ENCODE results near the gene FOXL2NB. TPM values are rescaled to one million over a fixed set of nuclear protein-coding genes. Genes with fewer than 3 reads are reported as not detected.

Gene FOXL2NB
- total and polyA plus RNA-seq, 8 donors = 0.03 TPM; not detected in 7

GRCh38 chr3:138987181-138987580, 40.2 kb downstream of the FOXL2NB start:
- Histone ChIP-seq H3K36me3 (no peaks in the 10 kb centered on the region), H3K27ac (no peak overlapping the region), H3K4me1 (no peaks in the 10 kb centered on the region), H3K9me3 (no peaks in the 10 kb centered on the region), H3K27me3 (no peaks in the 10 kb centered on the region), H3K4me3 (no peak overlapping the region)
- no peak for DNase-seq
- WGBS, 5 donors = 74 to 95% (median 83%) methylated on average over 2 of the region's 2 CpGs
- intact Hi-C loops (cut with DNase I; ENCODE audit: low total_unique reads) = no loop called here
- TF ChIP-seq POLR2AphosphoS5 (IDR thresholded peaks at IDR 0.05) = no peak
- no peak for TF ChIP-seq CTCF (IDR thresholded peaks at IDR 0.05)
- TF ChIP-seq POLR2A (IDR thresholded peaks at IDR 0.05) = no peak
- no peak for TF ChIP-seq EP300 (IDR thresholded peaks at IDR 0.05)

- peaks cover 0 to 11% (median 2%) of the 10 kb centered on the region in 4 donors for H3K9me3 ChIP-seq
- no peaks in the 10 kb centered on the region for H3K4me1 ChIP-seq
- intact Hi-C loops (cut with DNase I; ENCODE audit: low total_unique reads) = no loop called here
- no peaks in the 10 kb centered on the region for H3K27me3 ChIP-seq
- no peak for DNase-seq
- no peak for TF ChIP-seq POLR2A (IDR thresholded peaks at IDR 0.05)
- no peak for TF ChIP-seq POLR2AphosphoS5 (IDR thresholded peaks at IDR 0.05)
- no peak for TF ChIP-seq EP300 (IDR thresholded peaks at IDR 0.05)
- no peak overlapping the region for H3K27ac ChIP-seq
- H3K4me3 ChIP-seq = no peak overlapping the region
- no peaks in the 10 kb centered on the region for H3K36me3 ChIP-seq
- 71 to 93% (median 84%) methylated on average over 1 of the region's 1 CpG for WGBS, 5 donors
Measured at GRCh38 chr3:138995706-138996105, 48.7 kb downstream of the FOXL2NB start.

Other genes starting within 250 kb of the FOXL2NB start
- gene PIK3CB, start 112.3 kb upstream of the FOXL2NB start, total RNA-seq = 10 to 100 TPM in 3 of 5 donors, 1 to 10 TPM in 2; 2.9 to 43.7 (median 11.6) TPM
- gene PIK3CB, start 112.3 kb upstream of the FOXL2NB start, polyA plus RNA-seq = 1 to 10 TPM; 8.5 to 9.2 (median 9.2) TPM
- gene FOXL2, start 80 bp upstream of the FOXL2NB start, total RNA-seq = not detected
- not detected for gene FOXL2, start 80 bp upstream of the FOXL2NB start, polyA plus RNA-seq
- gene PRR23A, start 59.1 kb downstream of the FOXL2NB start, total RNA-seq = not detected
- gene PRR23A, start 59.1 kb downstream of the FOXL2NB start, polyA plus RNA-seq = not detected
- gene PRR23B, start 73.7 kb downstream of the FOXL2NB start, total RNA-seq = not detected
- not detected for gene PRR23B, start 73.7 kb downstream of the FOXL2NB start, polyA plus RNA-seq
- gene PRR23C, start 97.7 kb downstream of the FOXL2NB start, total RNA-seq = not detected
- gene PRR23C, start 97.7 kb downstream of the FOXL2NB start, polyA plus RNA-seq = not detected

Measured in stomach (tissue), 9 donors.